Activated T-cell treated with anti-CD3 and anti-CD28 coated beads, Interleukin-2, amount 50 U/mL, for 48 hours (primary cell): Measurements from ENCODE around the gene KAT2A.
A peak's percentile ranks its signal among the peaks of the same experiment; 100 is the strongest.

ENCODE experiments used
- DNase-seq, 2 experiments: peaks; one replicate each; pipeline ENCODE4 v3.0.0-alpha.2; 2020

Gene KAT2A

GRCh38 chr17:42090964-42091790, 30.0 kb downstream of the KAT2A start:
- DNase-seq: no peak

GRCh38 chr17:42088736-42089135, 32.4 kb downstream of the KAT2A start:
- DNase-seq: no peak

GRCh38 chr17:42087736-42088705, 33.1 kb downstream of the KAT2A start:
- DNase-seq: no peak

DNA sequence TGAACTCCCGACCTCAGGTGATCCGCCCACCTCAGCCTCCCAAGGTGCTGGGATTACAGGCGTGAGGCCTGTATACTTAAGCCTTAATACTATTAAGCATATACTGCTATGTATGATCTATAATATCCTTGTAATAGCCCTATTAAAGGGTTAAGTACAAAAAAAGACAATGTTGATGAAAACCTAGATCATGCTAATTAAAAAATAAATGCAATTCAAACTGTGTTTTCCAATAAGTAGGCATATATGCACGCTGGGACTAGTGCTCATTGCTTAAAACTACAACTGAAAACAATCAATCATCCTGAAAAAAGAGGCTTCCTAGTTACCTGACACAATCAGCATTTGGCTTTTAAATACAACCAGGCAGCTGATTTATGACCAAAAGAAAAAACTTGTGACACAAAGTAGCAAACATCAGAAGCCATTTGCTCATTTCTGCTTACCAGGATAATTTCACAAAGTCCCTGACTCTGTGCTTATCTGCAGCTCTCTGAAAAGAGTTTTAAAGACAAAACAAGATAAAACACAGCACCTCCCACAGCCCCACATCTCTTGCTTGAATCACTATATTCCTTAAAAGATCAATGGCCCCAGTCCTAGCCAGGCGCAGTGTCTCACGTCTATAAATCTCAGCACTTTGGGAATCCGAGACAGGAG, 34.0 kb downstream of the KAT2A start:
- DNase-seq: no peak

DNA sequence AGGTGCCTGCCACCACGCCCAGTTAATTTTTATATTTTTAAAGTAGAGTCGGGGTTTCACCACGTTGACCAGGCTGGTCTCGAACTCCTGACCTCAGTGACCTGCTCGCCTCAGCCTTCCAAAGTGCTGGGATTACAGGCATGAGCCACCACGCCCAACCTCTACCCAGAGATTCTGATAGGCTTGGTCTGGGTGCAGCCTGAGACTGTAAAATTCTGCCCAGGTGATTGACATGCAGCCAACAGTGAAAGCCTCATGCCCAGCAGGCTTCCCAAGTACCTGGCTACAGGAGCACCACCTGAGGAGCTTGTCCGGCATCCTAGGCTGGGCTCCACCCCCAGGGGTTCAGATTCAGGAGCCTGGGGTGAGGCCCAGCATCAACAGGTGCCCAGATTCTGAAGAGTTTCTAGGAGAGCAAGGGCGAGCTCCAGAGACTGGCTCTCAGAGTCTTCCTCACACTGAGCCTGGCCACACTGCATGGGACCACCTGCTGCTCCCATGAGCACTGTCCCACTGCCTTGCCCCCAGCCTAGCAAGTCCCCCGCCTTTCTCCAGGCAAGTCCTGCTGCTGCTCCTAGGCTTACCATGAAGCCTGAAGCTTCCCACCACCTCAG, 39.5 kb downstream of the KAT2A start:
- no peak for DNase-seq

DNA sequence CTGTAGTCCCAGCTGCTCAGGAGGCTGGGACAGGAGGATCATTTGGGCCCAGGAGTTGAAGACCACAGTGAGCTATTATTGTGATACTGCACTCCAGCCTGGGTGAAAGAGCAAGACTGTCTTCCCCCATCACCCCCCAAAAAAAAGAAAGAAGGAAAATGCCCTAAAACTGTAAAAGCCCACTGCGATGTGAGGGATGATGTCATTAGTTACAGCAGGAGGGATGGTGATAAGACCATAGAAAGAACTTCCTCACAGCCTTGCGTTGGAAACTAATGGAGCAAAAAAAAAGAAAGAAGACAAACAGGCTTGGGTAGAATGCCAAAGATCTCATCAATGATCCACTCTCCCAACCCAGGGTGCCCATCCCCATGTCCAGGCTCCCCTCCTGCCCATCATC, 41.6 kb downstream of the KAT2A start:
- DNase-seq: no peak

- DNase-seq: no peak
Observed at GRCh38 chr17:42078396-42079043, 42.6 kb downstream of the KAT2A start.

GRCh38 chr17:42077755-42078154, 43.4 kb downstream of the KAT2A start:
- DNase-seq: no peak

DNA sequence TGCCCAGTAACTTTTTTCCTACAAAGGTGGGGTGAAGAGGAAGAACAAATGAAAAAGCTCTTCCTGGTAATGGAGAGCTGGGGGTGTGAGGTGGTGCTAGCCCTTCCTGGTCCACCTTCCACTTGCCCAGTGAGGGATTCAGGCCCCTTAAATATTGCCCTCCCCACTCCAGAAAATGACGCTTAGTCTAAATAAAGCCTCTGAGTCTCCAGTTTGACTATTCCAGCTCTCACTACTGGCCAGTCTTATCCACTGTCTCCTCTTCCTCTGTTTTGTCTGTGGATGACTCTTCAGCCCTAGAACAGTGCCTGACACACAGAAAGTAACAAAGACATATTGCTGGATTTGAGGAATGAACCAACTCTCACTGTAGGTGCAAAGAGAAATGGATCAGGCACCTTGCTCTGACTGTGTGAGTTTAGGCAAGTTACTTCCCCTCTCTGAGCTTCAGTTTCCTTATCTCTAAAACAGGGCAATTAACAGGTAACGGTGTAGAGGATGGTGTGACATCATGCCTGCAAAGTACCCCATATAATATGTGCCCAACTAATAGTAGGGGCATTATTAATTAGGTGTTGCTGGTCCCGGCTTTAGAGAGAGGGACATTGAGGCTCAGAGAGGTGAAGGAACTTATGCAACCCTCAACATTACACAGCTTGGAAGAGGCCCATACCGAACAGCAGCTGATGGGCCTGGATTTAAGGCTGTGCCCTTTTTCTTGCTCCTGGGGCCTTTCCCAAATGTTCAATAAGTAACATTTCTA, 44.2 kb downstream of the KAT2A start:
- DNase-seq: no peak

GRCh38 chr17:42075789-42076188, 45.4 kb downstream of the KAT2A start:
- DNase-seq: no peak

DNA sequence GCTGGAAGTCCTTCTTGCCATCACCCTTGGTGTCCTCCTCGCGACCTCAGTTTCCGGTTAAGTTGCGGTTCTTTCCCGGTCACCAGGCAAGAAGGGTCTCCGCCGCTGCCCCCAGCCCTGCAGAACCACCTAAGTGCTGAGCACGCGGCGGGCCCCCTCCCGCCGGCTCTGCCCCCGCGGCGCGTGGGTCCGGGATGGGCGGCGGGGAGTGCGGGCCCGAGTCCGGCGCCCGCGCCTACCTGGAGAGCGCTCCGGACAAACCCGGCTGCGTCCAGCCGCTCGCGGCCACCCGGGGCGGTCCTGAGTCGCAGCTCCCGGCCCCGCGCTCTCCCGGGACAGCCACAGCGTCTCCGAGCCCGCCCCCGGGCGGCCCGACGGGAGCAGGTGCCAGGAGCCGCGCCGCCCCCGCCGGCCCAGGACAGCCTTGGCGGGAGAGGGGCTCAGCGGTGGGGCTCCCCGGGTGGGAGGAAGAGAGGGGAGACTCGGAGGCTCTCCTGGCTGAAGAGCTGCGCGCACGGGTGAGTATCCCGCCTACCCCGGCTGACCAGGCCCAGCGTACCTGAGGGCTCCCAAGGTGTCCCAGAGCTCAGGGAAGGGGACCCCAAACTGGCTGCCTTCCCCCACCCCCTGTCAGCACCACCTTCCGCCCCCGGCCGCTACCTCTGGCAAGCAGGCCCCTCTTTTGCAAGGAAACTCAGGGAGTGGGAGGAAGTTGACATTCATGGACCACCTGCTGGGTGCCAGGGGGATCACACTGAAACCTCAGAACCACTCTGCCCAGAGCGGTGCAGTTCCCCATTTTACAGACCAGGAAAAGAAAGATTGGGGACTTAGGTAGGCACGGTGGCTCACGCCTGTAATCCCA, 48.6 kb downstream of the KAT2A start:
- no peak for DNase-seq

GRCh38 chr17:42071810-42072209, 49.4 kb downstream of the KAT2A start:
- no peak for DNase-seq

DNA sequence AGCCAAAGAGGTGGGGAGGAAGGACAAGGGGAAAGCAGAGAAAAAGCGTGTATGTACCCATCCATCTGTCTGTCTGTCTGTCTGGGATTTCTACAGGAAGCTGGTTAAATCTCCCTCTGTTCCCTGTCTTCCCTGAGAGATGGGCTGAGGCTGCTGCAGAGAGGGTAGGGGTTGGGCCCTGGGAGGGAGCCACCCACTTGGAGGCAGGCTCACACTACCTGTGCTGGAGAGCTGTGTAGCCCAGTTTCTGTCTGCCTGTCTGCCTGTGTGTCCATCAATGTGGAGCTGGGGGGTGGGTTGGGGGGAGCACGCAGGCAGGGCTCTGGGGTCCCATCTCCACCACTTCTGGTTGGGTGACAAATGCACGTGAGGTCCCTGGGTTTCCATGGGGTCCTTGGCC, 52.2 kb downstream of the KAT2A start:
- no peak for DNase-seq

DNA sequence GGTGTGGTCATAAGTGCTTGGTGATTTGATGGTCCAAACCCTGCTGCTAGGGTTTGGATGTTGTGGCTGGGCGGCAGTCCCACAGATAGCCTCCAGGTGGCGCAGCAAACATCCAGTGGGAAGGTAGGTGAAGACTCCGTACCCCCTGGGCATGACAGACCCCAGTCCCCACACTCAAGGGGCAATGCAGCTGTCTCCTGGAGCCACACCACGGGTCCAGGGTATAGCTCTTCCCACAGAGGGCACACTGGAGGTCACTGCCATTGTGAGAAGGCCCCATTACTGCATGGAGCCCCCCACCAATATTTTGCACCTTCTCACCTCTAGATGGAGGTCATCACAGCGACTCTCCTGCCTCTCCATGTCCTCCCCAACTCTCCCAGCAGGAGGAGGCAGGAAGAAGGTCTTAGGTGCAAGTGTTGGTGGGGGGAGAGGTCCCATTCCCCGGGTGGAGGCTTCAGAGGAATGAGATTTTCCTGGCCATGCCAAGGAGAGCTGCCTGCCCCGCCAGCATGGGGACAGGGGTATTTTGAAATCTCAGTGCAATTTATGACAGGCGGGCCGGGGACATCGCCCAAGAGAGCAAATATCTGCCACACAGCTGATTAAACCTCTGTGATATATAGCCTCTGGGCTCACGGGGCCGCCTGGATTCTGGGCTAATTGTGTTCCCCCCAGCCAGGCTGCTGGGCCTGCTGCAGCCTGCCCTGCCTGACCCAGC, 53.6 kb downstream of the KAT2A start:
- peak; percentile 84 to 87 for DNase-seq

DNA sequence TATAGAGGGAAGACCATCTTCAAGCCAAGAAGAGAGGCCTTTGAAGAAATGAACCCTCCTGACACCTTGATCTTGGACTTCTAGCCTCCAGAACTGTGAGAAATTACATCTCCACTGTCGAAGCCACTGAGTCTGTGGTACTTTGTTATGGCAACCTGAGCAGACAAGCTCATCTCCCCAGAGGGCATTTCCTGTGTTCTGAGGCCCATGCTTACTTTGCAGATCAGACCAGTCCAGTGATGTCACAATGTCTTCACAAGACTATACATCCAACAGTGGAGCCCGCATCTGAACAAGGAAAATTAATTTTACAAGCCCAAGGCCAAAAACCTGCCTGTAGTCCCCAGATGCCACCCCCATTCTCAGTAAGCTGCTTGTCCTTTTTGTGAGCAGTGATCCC, 56.0 kb downstream of the KAT2A start:
- no peak for DNase-seq
